HG02798 (cell line): ENCODE data around the gene BCL7A.
"Not testable (repeated sequence)": the region's sequence is repeated elsewhere in the genome, so short reads cannot be mapped to it uniquely, and the experiment has no call there.

Experiments
- ATAC-seq: cut with Tn5 transposase; IDR thresholded peaks from one replicate; pipeline ENCODE4 v1.9.1; 2021; ENCODE audit warnings: mild to moderate bottlenecking; ENCODE audit not compliant: unreplicated experiment, poor library complexity

The BCL7A gene

GRCh38 chr12:122024132-122024785, 2.6 kb downstream of the BCL7A start:
- ATAC-seq, result no peak

DNA sequence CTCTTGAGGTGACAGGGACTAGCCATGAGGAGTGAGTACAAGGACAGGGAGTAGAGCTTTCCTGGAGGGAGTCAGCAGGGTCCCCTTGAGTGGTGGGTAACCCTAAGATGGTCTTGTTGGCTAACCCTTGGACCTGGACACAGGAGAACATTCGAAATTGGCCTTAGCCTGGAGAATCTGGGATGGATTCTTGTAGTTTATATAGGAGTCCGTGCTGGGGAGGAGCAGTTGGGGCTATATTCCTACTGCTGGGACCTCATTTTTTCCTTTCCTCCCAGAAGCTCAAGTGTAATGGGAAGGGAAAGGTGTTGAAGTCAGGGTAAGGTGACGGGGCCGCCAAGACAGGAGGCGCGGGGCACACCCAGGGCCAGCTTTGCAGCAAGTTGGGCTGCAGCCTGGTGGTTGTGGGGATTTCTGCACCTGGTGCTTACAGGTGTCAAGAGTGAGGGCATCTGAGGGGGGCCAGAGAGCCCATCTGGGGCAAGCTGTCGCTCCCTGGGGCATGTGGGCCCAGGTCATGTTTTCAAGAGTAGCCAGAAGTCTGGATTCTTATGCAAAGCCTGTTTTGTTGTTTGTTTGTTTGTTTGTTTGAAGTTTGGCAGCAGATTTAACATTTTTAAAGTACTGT, 5.1 kb downstream of the BCL7A start:
- ATAC-seq, result no peak

DNA sequence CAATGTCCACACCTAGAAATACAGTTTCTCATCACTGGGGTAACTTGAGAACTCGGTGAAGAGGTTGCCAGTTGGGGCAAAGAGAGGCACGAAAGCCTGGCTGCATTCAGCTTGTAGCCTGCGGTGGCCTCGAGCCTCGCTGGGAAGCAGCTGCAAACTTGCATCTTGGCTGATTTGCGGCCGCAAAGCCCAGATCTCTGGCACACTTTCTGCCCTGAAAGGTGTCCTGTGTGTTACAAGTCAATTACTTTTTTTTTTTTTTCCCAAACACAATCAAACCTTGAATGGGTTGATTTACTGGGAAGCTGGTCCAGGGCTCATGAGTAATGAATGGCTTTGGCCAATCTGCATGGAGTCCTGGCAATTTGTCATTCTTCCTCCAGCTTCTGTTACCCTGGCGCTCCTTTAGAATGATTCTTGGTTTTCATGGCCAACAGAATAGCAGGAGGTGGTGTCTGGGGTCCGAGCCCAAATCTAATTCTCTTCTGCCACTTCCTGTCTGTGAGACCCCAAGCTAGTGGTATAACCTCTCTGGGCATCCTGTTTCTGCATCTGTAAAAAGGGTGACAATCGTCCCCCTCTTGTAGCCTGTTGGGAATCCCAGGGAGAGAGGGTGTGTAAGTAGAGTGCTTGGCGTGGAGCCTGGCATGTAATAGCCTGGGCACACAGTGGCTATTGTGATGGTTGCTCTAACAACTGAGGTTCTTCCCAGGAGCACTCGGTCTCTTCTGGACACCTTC, 6.7 kb downstream of the BCL7A start:
- no peak for ATAC-seq

- no peak for ATAC-seq
Measured at GRCh38 chr12:122028905-122029560, 7.3 kb downstream of the BCL7A start.

GRCh38 chr12:122029620-122030423, 8.1 kb downstream of the BCL7A start:
- ATAC-seq, result no peak

DNA sequence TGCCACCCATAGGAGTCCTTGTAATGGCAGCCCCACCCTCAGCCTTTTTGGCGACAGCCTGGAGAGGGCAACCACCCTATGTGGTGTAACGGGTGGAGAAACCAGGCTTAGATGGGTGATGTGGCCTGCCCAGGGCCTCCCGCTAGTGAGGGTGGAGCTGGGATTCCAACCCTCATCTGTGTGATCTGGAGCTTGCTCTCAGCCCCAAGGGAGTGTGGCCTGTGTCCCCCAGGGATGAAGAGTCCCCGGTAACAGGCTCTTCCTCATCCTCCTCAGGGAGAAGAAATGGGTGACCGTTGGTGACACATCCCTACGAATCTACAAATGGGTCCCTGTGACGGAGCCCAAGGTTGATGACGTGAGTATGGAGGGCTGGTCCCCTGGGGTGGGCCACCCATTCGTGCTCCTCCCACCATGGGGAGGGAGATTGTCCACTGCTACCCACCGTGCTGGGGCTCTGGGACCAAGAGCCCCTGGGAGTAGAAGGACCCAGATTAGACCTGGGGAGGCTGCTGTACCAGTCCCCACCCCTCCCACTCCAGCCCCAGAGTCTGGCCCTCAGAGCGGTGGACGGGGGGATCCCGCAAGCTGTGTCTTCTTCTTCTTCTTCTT, 8.8 kb downstream of the BCL7A start:
- no peak for ATAC-seq

GRCh38 chr12:122031342-122032216, 9.9 kb downstream of the BCL7A start:
- no peak for ATAC-seq

DNA sequence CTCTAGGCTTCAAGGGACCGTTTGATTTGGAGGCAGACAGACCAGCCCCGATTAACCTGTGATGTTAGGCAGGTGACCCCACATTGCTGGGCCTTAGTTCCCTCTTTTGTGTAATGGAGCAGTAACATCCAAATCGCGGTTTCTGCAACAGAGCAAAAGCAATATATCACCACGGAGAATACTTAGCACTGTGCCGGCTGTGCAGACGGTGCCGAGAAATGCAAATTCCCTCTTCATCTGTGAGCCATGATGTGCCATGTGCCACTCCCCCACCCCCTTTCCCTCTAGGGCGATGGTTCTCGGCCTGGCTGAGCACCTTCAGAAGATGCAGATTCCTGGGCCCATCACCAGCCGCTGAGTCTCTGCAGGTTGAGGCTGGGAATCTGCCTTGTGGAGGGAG, 10.9 kb downstream of the BCL7A start:
- ATAC-seq, result no peak

DNA sequence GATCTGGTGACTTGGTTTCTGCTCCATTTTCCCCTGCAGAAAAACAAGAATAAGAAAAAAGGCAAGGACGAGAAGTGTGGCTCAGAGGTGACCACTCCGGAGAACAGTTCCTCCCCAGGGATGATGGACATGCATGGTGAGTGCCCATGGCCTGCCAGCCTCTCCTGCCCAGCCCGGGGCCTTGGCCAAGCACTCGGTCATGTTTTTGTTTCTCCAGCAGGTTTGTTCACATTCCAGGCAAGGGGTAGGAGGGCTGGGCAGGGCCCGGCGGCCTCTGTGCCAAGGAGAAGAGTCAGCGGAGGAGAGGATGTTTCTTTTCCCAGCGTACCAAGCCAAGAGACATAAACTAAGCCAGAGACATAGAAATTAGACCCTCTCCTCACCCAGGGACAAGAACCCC, 13.6 kb downstream of the BCL7A start:
- ATAC-seq, result no peak

DNA sequence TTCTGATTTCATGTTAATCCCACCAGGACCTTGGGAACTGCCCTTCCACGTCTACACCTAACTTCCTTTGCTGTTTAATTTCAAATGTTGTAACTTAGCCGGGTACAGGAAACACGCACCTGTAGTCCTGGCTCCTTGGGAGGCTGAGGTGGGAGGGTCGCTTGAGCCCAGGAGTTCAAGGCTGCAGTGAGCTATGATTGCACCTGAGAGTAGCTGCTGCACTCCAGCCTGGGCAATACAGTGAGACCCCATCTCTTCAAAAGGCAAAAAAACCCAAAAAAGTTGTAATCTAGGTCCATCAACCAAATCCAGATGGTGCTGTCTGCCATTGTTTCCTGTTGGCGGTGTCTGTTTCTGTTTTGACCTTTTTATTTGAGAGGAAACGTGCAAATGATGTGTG, 14.5 kb downstream of the BCL7A start:
- ATAC-seq, result no peak

- no peak for ATAC-seq
Measured at GRCh38 chr12:122040579-122041386, 19.1 kb downstream of the BCL7A start.

DNA sequence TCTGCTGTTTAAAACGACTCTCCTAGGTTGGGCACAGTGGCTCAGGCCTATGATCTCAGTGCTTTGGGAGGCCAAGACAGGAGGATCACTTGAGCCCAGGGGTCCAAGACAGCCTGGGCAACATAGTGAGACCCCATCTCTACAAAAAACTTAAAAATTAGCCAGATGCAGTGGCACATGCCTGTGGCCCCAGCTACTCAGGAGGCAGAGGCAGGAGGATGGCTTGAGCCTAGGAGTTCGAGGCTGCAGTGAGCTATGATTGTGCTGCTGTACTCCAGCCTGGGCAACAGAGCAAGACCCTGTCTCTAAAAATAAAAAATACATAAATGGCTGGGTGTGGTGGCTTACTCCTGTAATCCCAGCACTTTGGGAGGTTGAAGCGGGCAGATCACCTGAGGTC, 19.8 kb downstream of the BCL7A start:
- ATAC-seq, result not testable (repeated sequence)

GRCh38 chr12:122042910-122043309, 21.2 kb downstream of the BCL7A start:
- ATAC-seq, result no peak

GRCh38 chr12:122043476-122043875, 21.8 kb downstream of the BCL7A start:
- no peak for ATAC-seq

- ATAC-seq, result no peak
Measured at GRCh38 chr12:122045262-122045661, 23.6 kb downstream of the BCL7A start.

DNA sequence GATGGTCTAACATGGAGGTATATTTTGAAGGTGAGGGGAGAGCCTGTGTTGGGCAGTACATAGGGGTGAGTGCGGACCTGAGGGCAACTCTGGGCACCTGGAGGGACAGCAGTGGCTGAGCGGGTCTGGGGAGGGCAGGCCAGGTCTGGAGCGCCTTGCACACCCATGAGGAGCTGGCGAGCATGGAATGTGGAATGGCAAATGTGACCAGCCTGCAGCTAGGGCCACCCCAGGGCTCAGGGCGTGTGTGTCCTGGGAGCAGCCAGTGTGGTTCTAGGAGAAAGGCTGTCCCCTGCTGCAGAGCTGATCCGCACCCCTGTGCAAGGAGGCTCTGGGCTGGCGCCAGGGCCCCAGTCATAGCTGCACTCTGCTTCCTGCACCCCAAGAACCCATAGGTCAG, 24.5 kb downstream of the BCL7A start:
- ATAC-seq, result no peak

- no peak for ATAC-seq
Measured at GRCh38 chr12:122048151-122048550, 26.5 kb downstream of the BCL7A start.

GRCh38 chr12:122049827-122050226, 28.1 kb downstream of the BCL7A start:
- no peak for ATAC-seq
